NCI-H2081 treated with DMSO at 0.1 percent for 48 hours (cell line): ENCODE data around the gene HIVEP3.
"Not testable (repeated sequence)": the region's sequence is repeated elsewhere in the genome, so short reads cannot be mapped to it uniquely, and the experiment has no call there.

Experiments
- DNase-seq: peaks from one replicate; lab custom pipeline; 2025; lab: John Stamatoyannopoulos, UW

Gene HIVEP3

GRCh38 chr1:41918450-41919043 lies at the start of gene HIVEP3:
TSS of gene HIVEP3 (minus strand) at chr1:41918922.
- peak; percentile 52 for DNase-seq

- no peak for DNase-seq
Measured at GRCh38 chr1:41964400-41964799, 45.7 kb upstream of the HIVEP3 start.

GRCh38 chr1:41963636-41964035 lies 44.9 kb upstream of the HIVEP3 start:
- DNase-seq = no peak

- DNase-seq = no peak
Measured at GRCh38 chr1:41958015-41958673, 39.4 kb upstream of the HIVEP3 start.

GRCh38 chr1:41957568-41957967 lies 38.8 kb upstream of the HIVEP3 start:
- DNase-seq = no peak

GRCh38 chr1:41955461-41956159 lies 36.9 kb upstream of the HIVEP3 start:
- no peak for DNase-seq

- no peak for DNase-seq
Measured at GRCh38 chr1:41954533-41954944, 35.8 kb upstream of the HIVEP3 start.

- DNase-seq = no peak
Measured at GRCh38 chr1:41953291-41953690, 34.6 kb upstream of the HIVEP3 start.

- DNase-seq = no peak
Measured at GRCh38 chr1:41952208-41952607, 33.5 kb upstream of the HIVEP3 start.

- not testable (repeated sequence) for DNase-seq
Measured at GRCh38 chr1:41951492-41951891, 32.8 kb upstream of the HIVEP3 start.

- no peak for DNase-seq
Measured at GRCh38 chr1:41950820-41951219, 32.1 kb upstream of the HIVEP3 start.

- not testable (repeated sequence) for DNase-seq
Measured at GRCh38 chr1:41945946-41946345, 27.2 kb upstream of the HIVEP3 start.

- DNase-seq = no peak
Measured at GRCh38 chr1:41943717-41944116, 25.0 kb upstream of the HIVEP3 start.

GRCh38 chr1:41942278-41942677 lies 23.6 kb upstream of the HIVEP3 start:
- DNase-seq = no peak

GRCh38 chr1:41941381-41941780 lies 22.7 kb upstream of the HIVEP3 start:
- DNase-seq = no peak

GRCh38 chr1:41939194-41939593 lies 20.5 kb upstream of the HIVEP3 start:
- DNase-seq = no peak

GRCh38 chr1:41936107-41936506 lies 17.4 kb upstream of the HIVEP3 start:
- peak; percentile 36 for DNase-seq

- no peak for DNase-seq
Measured at GRCh38 chr1:41935226-41935625, 16.5 kb upstream of the HIVEP3 start.

GRCh38 chr1:41933106-41933505 lies 14.4 kb upstream of the HIVEP3 start:
- no peak for DNase-seq

GRCh38 chr1:41931578-41931977 lies 12.9 kb upstream of the HIVEP3 start:
- no peak for DNase-seq

GRCh38 chr1:41927118-41927517 lies 8.4 kb upstream of the HIVEP3 start:
- DNase-seq = no peak

- no peak for DNase-seq
Measured at GRCh38 chr1:41925712-41926111, 7.0 kb upstream of the HIVEP3 start.

- no peak for DNase-seq
Measured at GRCh38 chr1:41924911-41925310, 6.2 kb upstream of the HIVEP3 start.
